ENCODE measurements around the gene MTA3.

DNA sequence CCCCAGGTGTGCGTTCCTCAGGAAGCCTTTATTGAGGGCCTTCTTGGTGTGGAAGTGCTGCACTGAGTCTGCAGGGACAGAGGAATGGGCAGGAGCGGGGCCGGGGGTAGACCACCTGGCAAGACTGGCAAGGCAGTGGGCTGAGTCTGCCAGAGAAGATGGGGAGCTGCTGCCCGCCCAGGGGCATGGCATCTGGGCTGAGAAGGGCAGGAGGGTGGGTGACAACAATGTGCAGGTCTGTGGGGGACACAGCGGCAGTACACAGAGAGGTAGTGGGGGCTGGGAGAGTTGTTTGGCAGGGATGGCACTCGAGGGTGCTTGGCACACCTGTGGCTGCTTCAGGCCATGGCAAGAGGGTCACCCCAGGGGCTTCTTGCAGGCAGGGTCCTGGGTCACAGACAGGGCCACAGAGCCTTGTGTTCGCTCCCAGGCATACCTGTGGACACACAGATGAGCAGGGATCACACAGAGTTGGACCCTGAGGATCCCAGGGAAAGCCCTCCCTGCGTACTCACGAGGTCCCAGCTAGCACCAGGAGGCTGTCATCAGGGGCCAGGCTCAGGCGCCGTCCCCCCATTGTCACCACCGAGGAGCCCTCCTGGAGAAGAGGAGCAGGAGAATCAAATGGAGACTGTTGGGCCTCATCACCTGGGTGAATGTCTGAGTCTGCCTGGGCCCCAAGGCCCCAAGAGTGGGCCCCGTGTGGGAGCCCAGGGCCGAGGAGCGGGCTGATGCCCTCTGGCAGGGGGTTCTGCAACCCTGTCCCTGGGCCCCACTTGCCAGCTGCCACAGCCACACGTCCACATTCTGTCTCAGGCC lies 198.9 kb downstream of the MTA3 start:
- TF ChIP-seq EP300 (conservative IDR thresholded peaks at IDR 0.05; ENCODE audit: poor library complexity, severe bottlenecking), result no peak
- no peak for TF ChIP-seq EZH2 (IDR thresholded peaks at IDR 0.05; ENCODE audit: borderline replicate concordance, insufficient read depth, low read length, poor library complexity, severe bottlenecking)
- no peak for TF ChIP-seq CTCF (IDR thresholded peaks at IDR 0.05; ENCODE audit: poor library complexity, severe bottlenecking)
- TF ChIP-seq TAF1 (IDR thresholded peaks at IDR 0.05; ENCODE audit: low read depth), result no peak

Data from neural cell (in vitro differentiated cells).